Amygdala (tissue), 56 donors: ENCODE results near the gene ZMYND15.

Experiments
- DNase-seq, 56 donors: peaks; one replicate each; lab custom pipeline; 2025; lab: John Stamatoyannopoulos, UW

The ZMYND15 gene

DNA sequence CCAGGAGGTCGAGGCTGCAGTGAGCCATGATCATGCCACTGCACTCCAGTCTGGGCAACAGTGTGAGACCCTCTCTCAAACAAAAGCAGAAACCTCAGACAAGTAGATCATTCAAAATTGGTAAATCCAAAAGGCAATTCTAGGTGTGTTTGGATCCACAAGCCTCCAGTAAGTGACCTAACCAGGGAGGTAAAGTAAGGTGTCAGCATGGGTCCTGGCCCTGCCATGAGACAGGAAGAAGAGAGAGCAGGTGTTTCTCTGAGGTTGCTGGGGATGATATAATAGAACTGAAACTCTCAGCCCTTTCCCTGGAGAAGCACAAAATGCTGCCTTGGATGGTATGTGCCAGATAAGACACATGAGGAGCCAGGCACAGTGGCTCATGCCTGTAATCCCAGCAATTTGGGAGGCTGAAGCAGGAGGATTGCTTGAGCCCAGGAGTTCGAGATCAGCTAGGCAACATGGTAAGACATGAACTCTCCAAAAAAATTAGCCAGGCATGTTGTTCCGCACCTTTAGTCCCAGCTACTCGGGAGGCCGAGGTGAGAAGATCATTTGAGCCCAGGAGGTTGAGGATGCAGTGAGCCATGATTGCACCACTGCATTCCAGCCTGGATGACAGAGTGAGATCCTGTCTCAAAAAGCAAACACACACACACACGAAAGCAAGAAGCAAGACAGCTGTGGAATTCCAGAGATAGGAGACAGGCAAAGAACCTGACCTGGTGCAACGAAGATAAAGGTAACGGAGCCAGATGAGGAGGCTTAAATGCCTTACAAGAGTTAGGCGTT is 38.5 kb downstream of the ZMYND15 start:
- DNase-seq, result no peak

DNA sequence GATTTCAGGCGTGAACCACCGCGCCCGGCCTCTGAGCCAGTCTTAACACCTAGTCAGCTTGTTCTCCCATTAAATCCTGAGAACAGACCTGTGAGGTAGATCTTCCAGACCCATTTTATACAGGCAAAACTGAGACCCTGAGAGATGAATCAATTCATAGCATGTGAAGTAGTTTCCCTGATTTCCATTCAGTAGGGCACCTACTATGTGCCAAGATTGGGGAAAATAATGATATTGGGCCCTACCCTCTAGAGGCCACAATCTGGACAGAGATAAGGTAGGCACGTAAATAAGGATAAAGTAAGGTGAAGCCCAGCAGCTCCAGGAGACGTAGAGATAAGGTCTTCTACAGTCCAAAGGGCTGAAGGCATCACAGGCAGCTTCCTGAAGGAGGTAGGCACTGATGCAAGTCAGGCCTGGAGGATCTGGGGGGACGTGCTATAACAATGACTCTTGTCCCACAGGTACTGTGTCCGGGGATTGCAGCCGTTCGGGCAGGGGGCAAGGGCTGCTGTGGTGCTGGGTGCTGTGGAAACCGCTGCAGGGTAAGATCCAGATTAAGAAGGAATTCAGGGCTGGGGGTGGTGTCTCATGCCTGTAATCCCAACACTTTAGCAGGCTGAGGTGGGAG is 40.8 kb downstream of the ZMYND15 start:
- DNase-seq, result no peak

DNA sequence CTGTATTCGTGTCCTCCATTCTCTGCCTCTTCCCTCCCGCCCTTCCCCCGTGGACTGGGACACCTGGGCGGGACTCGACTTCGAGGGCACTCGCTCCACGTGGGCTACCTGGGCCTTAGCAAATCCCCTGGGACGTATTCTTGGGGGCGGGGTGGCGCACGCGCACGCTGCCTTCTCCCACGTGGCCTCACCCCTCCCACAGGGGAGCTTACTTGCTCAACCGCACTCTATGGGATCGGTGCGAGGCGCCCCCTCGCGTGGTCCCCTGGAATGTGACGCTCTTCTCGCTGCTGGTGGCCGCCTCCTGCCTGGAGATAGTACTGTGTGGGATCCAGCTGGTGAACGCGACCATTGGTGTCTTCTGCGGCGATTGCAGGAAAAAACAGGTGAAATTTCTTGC is 43.0 kb downstream of the ZMYND15 start:
- peak in 4 of 56 donors; percentile 6 to 13 (median 10) for DNase-seq

DNA sequence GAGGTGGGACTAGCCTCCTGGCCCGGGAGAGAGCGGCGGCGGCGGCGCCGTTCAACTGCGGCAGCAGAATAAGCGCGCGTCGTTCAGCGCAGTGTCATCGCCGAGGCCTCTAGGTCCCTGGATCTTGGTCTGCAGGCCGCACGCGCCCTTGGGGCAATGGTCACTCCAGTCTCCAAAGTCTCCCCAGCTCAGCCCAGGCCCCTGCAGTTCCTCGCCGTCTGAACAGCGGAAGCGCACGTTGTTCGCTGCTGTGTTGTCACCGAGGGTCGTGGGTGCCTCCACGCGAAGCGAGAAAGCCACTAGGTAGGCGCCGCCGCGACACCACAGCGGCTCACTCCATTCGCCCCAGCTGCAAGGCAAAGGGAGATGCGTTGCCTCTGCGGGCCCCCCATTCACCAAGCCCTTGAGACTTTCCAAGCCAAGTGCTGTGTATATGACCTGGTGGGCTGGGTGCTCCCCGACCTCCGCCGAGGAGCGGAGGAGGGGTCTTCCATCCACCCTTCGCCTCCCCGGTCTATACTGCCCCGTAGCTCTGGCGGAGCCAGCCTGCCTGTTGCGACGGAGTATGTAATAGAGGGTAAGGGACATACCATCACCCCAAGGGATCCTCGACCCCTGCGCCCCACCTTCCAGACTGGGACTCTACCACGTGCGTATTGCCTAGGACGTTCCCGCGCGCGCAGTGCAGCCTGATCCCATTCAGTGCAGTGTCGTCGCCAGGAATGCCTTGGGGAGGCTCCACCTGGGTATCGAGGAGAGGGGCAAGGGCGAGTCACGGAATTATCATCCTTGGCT is 45.9 kb downstream of the ZMYND15 start:
- DNase-seq, result peak in 2 of 56 donors; percentile 10 to 12

DNA sequence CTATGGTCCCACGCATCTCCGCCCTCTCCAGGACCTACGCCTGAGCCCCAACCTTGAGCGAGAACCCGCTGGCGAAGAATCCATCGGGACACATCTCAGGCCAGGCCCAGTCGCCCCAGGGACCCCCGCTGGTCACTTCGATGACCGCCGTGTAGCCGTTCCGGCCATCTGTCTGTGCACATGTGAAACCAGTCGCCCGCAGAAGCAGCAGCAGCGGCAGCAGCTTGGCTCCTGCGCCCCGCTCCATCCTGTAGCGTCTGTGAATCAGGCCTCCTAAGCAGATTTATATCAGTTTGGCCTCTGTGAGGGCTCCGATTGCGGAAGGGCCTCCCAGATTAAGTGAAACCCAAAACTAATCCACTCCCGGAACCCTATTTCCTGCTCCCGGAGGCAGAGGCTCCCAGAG is 46.5 kb downstream of the ZMYND15 start, which contains the start of gene VMO1:
TSS of gene VMO1 (minus strand) at position 259 of the 406 bp plus-strand sequence. CDS start at position 247, 12 bp downstream.
- peak in 5 of 56 donors; percentile 5 to 35 (median 11) for DNase-seq

DNA sequence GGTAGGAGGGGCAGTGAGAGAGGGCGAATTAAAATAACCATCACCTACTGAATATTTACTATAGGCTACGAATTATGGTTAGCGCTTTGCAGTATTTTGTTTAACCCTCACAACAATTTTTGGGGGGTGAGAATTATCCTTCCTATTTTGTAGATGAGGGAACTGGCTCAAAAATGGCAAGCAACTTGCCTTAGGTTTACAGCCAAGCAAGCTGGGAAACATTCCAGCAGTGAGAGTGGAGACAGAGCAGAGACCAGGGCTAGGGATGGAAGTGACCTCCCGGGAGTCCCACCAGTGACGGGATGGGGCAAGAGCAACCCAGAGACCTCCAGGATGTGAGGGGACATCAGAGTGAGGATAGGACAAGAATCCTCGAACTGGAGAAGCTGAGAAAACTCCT is 46.9 kb downstream of the ZMYND15 start:
- DNase-seq, result peak in 1 of 56 donors; percentile 10

DNA sequence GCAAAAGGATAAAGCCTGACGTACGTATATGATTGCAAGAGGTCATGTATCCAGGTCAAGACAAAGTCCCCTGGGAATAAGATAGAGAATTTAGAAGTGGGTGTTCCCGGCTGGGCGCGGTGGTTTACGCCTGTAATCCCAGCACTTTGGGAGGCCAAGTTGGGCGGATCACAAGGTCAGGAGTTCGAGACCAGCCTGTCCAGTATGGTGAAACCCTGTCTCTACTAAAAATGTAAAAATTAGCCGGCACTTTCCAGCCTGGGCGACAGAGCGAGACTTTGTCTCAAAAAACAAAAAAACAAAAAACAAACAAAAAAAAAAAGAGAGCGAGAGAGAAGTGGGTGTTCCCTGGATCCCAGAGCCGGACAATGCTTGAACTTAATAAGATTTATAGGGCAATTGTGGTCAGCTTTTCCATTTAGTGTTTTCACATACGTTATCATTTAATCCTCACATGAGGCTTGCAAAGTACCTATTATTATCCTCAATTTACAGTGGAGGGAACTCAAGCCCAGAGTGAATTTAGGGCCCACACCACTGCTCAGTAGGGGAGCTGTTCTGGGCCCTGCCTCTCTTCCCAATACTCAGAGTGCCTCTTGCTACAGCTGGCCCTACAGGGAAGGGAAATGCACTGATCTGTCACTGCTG is 48.6 kb downstream of the ZMYND15 start:
- DNase-seq, result no peak

DNA sequence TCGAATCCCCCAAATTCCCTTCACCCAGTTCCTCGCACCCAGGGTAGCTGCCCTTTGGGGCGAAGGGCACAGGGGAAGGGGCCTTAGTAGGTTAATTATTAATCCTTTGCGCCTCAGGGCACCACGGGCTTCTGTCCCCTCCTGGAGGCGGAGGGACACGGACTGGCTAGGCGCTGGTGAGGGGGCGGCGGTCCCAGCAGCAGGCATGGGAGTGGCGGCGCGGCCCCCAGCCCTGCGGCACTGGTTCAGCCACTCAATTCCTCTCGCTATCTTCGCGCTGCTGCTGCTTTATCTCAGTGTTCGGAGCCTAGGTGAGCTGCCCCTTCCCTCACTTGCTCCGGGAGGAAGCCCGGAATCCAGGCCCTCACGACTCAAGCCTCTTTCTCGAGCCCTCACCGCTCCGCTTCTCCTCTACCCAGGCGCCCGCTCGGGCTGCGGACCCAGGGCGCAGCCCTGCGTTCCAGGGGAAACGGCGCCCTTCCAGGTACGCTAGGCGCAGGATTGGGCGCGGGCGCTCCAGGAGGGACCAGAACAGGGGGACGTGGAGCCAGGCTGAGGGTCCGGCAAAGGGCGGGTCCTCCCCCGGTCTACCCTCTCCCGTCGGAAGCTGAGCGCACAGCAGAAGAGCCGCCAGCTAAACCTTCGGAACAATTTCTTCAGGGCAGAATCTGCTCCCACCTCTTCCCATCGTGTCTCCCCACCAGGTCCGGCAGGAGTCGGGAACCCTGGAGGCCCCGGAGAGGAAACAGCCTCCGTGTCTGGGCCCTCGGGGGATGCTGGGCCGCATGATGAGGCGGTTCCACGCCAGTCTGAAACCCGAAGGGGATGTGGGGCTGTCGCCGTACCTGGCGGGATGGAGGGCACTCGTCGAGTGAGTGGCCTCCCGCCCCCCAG is 49.4 kb downstream of the ZMYND15 start, which contains the start of gene GLTPD2:
TSS of gene GLTPD2 (plus strand) at position 158 of the 894 bp plus-strand sequence. CDS start at position 206, 48 bp downstream.
- peak in 3 of 56 donors; percentile 9 to 47 (median 11) for DNase-seq

DNA sequence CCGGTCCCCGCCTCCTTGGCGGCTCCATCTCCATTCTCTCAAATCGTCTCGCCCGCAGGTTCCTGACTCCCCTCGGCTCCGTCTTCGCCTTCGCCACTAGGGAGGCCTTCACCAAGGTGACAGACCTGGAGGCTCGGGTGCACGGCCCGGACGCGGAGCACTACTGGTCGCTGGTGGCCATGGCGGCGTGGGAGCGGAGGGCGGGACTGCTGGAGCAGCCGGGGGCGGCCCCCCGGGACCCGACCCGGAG is 50.0 kb downstream of the ZMYND15 start:
- DNase-seq, result no peak

DNA sequence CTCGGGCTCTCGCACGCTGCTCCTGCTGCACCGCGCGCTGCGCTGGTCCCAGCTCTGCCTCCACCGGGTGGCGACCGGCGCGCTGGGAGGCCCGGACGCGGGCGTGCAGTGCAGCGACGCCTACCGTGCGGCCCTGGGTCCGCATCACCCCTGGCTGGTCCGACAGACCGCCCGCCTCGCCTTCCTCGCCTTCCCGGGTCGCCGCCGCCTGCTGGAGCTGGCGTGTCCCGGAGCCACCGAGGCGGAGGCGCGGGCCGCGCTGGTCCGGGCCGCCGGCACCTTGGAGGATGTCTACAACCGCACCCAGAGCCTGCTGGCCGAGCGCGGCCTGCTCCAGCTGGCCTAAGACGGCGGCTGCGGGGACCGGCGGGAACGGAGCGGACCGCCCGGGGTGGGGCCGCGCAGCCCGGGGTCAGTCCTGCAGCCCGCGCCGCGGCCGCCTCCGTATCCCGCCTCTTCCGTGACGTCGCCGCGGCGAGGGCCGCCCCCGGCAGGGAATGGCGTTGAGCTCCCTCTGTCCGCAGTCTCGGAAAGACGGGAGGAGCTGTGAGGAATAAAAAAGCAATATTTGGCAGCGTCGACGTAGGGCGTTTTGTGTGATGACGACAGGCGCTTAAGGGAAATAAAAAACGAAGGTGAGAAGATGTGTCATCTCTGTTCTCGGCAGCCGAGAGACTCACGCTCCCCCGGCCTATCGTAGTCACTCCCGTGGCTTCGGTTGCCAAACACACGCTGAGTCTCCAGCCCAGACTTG is 50.5 kb downstream of the ZMYND15 start:
- DNase-seq, result peak in 55 of 56 donors; percentile 35 to 91 (median 79)

DNA sequence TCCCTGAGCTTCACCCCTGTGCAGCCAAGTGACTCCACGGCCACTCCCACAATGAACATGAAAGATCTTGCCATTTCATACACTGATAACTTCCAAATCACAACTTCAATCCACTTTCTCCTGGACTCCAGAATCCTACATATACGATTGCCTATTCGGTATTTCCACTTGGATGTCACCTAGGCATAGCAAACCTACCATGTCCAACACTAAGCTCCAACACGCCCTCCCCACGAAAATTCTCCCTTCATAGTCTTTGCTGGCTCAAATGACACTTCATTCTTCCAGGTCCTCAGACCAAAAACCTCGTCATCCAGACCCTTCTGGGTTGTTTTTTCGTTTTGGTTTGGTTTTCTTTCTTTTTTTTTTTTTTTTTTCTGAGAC is 51.1 kb downstream of the ZMYND15 start:
- DNase-seq, result no peak

DNA sequence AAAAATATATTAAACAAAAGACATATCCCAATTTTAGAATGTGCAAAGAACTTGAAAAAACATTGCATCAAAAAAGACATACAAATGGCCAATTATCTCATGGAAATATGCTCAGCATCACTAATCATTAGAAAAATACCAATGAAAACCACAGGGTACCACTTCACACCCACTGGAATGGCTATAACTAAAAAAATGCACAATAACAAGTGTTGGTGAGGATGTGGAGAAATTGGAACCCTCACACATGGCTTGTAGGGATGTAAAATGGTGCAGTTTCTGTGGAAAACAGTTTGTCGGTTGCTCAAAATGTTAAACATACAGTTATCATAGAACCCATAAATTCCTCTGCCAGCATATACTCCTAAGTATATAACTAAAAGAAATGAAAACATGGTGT is 55.5 kb downstream of the ZMYND15 start:
- DNase-seq, result no peak
